HCT116 (cell line): Measurements from ENCODE around the gene VPS37B. TPM values are rescaled to one million over a fixed set of nuclear protein-coding genes. Genes with fewer than 3 reads are reported as not detected.

ENCODE experiments used
- ATAC-seq: fragments of 200-7000 bp; cut with Tn5 transposase; 2 replicates; pipeline ENCODE4 v1.9.1; 2020; ENCODE audit warnings: mild to moderate bottlenecking, moderate library complexity
- BruUV-seq: library from RNA; stranded (reverse); fragments of 400-500 nt; replicated peaks from 2 replicates; lab custom pipeline; 2021; lab: Mats Ljungman, UMichigan
- CTCF ChIA-PET: fragments of 300-600 bp; sonication (Branson Sonifier 250); formaldehyde crosslinking; loops from one replicate; lab custom pipeline; 2021; ENCODE audit warnings: antibody characterized with exemption; lab: Charles Lee
- POLR2A ChIA-PET: fragments of 300-600, 350-600 bp; sonication (Branson Sonifier 250); formaldehyde crosslinking; loops from one replicate; lab custom pipeline; 2021; ENCODE audit warnings: antibody characterized with exemption; lab: Charles Lee
- RAD21 ChIA-PET, 2 experiments: fragments of 300-600 bp; sonication (Branson Sonifier 250); formaldehyde crosslinking; loops; one replicate each; lab custom pipeline; 2023; ENCODE audit warnings: low total read pairs in 2 of 2; ENCODE audit not compliant: uncharacterized antibody in 2 of 2, unreplicated experiment in 2 of 2, low non-redundant PET in 1 of 2; lab: Charles Lee
- DNase-seq: peaks from one replicate; pipeline ENCODE4 v3.0.0-alpha.2; 2010; ENCODE audit warnings: low read depth, low spot score
- H2AFZ ChIP-seq: fragments of 200-600 bp; shearing (Covaris generic), sonication (generic); 2 replicates; pipeline ENCODE4 v1.6.1; 2017; ENCODE audit warnings: low read depth, mixed run types, mixed read lengths, antibody characterized with exemption, low read length; ENCODE audit not compliant: poor library complexity, severe bottlenecking
- H3K27ac ChIP-seq: 2 replicates; pipeline ENCODE4 v1.5.1; 2012; ENCODE audit warnings: low read depth, low read length
- H3K27me3 ChIP-seq: fragments of 200-600 bp; sonication (generic); 2 replicates; pipeline ENCODE4 v1.6.1; 2016; ENCODE audit warnings: mixed run types, low read length, mixed read lengths; ENCODE audit not compliant: insufficient read depth
- H3K36me3 ChIP-seq, 2 experiments: fragments of 200-500 bp in 1 of 2; fragments of 200-600 bp in 1 of 2; sonication (Bioruptor generic) in 1 of 2; sonication (generic) in 1 of 2; 2 replicates each; pipeline versions ENCODE4 v1.5.1 to v1.6.1; 2014 to 2016; ENCODE audit warnings: low read length in 2 of 2, inconsistent platforms in 1 of 2, mixed read lengths in 1 of 2, mixed run types in 1 of 2; ENCODE audit not compliant: insufficient read depth in 2 of 2, control insufficient read depth in 1 of 2
- H3K4me1 ChIP-seq, 2 experiments: fragments of 200-600 bp in 1 of 2; sonication (generic) in 1 of 2; 2 replicates each; pipeline versions ENCODE4 v1.5.1 to v1.6.1; 2012 to 2017; ENCODE audit warnings: low read length in 2 of 2, inconsistent platforms in 1 of 2, mild to moderate bottlenecking in 1 of 2, mixed read lengths in 1 of 2, mixed run types in 1 of 2, moderate library complexity in 1 of 2; ENCODE audit not compliant: insufficient read depth in 2 of 2, control insufficient read depth in 1 of 2
- H3K4me2 ChIP-seq: fragments of 200-600 bp; sonication (generic); 2 replicates; pipeline ENCODE4 v1.6.1; 2017; ENCODE audit warnings: mixed run types, low read length, mixed read lengths
- H3K4me3 ChIP-seq, 2 experiments: fragments of 200-600 bp in 1 of 2; sonication (generic) in 1 of 2; replicated peaks in 1 of 2; 2 replicates each; pipeline ENCODE4 v1.5.1; 2011 to 2016; ENCODE audit warnings: low read length in 2 of 2, control low read depth in 1 of 2, low read depth in 1 of 2, mild to moderate bottlenecking in 1 of 2, mixed read lengths in 1 of 2, mixed run types in 1 of 2
- H3K79me2 ChIP-seq: fragments of 200-600 bp; sonication (generic); 2 replicates; pipeline ENCODE4 v1.6.1; 2017; ENCODE audit warnings: mild to moderate bottlenecking, mixed run types, low read length, moderate library complexity, mixed read lengths; ENCODE audit not compliant: insufficient read depth
- H3K9ac ChIP-seq: fragments of 200-600 bp; sonication (generic); 2 replicates; pipeline ENCODE4 v1.6.1; 2016; ENCODE audit warnings: low read length, mixed read lengths
- H3K9me2 ChIP-seq: fragments of 200-600 bp; sonication (generic), shearing (Covaris generic); 2 replicates; pipeline ENCODE4 v1.6.1; 2017; ENCODE audit warnings: mixed run types, mild to moderate bottlenecking, moderate library complexity; ENCODE audit not compliant: insufficient read depth
- H3K9me3 ChIP-seq, 2 experiments: fragments of 200-500 bp in 1 of 2; fragments of 200-600 bp in 1 of 2; sonication (Bioruptor generic) in 1 of 2; sonication (generic) in 1 of 2; 2 replicates each; pipeline ENCODE4 v1.6.1; 2014 to 2017; ENCODE audit warnings: low read length in 2 of 2, mixed read lengths in 2 of 2, inconsistent platforms in 1 of 2, low read depth in 1 of 2, mild to moderate bottlenecking in 1 of 2, mixed run types in 1 of 2, moderate library complexity in 1 of 2; ENCODE audit not compliant: control insufficient read depth in 1 of 2, insufficient read depth in 1 of 2
- H4K20me1 ChIP-seq: fragments of 200-600 bp; sonication (generic), shearing (Covaris generic); 2 replicates; pipeline ENCODE4 v1.6.1; 2017; ENCODE audit warnings: mixed run types, mild to moderate bottlenecking, moderate library complexity; ENCODE audit not compliant: insufficient read depth
- CBX3 ChIP-seq: IDR thresholded peaks from 2 replicates; pipeline ENCODE4 v1.6.1; 2012; ENCODE audit warnings: low read depth
- CTCF ChIP-seq, 3 experiments: fragments of 200-600 bp in 1 of 3; sonication (generic) in 1 of 3; IDR thresholded peaks in 2 of 3; conservative IDR thresholded peaks in 1 of 3; 2 replicates each; pipeline ENCODE4 v1.5.1; 2012 to 2017; ENCODE audit warnings: low read depth in 2 of 3, low read length in 2 of 3, antibody characterized with exemption in 1 of 3, borderline replicate concordance in 1 of 3, control low read depth in 1 of 3, mild to moderate bottlenecking in 1 of 3, mixed read lengths in 1 of 3, mixed run types in 1 of 3, moderate library complexity in 1 of 3; ENCODE audit not compliant: insufficient read depth in 1 of 3
- JUND ChIP-seq: IDR thresholded peaks from 2 replicates; pipeline ENCODE4 v1.6.1; 2012
- REST ChIP-seq: IDR thresholded peaks from 2 replicates; pipeline ENCODE4 v1.6.1; 2012; ENCODE audit warnings: low read depth
- TCF7L2 ChIP-seq: IDR thresholded peaks from 2 replicates; pipeline ENCODE4 v1.7.0; 2011; ENCODE audit warnings: borderline replicate concordance, inconsistent platforms; ENCODE audit not compliant: insufficient read depth, insufficient read length; ENCODE audit errors: extremely low read depth
- intact Hi-C: fragments of 100-400 bp; cut with micrococcal nuclease; formaldehyde crosslinking; loops from 2 replicates; pipeline ENCODE4 v1.10.0; 2022
- total RNA-seq: library from RNA; stranded (reverse); gene quantifications from one replicate; pipeline ENCODE4 v1.2.1, GENCODE V29; 2021; ENCODE audit not compliant: unreplicated experiment

Gene VPS37B
- total RNA-seq, 1 experiment from 2014 or later = 55.0 TPM

GRCh38 chr12:122937622-122938091 lies 41.7 kb upstream of the VPS37B start:
- ChIA-PET RAD21 (no interaction called here), POLR2A (no interaction called here), CTCF (no interaction called here)
- Histone ChIP-seq H3K4me1 (peaks cover 26 to 31% of the 10 kb centered on the region in 2 experiments), H3K9ac (no peak overlapping the region), H3K4me2 (no peak overlapping the region), H3K9me2 (no peaks in the 10 kb centered on the region), H3K4me3 (no peak overlapping the region), H3K79me2 (no peaks in the 10 kb centered on the region), H3K27ac (no peak overlapping the region), H3K36me3 (no peaks in the 10 kb centered on the region), H3K9me3 (no peaks in the 10 kb centered on the region), H2AFZ (no peak overlapping the region), H4K20me1 (no peaks in the 10 kb centered on the region), H3K27me3 (no peaks in the 10 kb centered on the region)
- TF ChIP-seq JUND = no peak
- TF ChIP-seq TCF7L2 = no peak
- no peak for TF ChIP-seq REST
- no peak for TF ChIP-seq CTCF (IDR thresholded peaks at IDR 0.05 in 2 of 3, conservative IDR thresholded peaks at IDR 0.05 in 1 of 3; ENCODE audit: borderline replicate concordance in 1 of 3, insufficient read depth in 1 of 3, low read depth in 2 of 3, low read length in 2 of 3)
- TF ChIP-seq CBX3 = no peak
- DNase-seq = no peak
- BruUV-seq = no TSS peak
- intact Hi-C loops = no loop called here
- ATAC-seq = no peak
